Measurements from ENCODE around the gene IGIP. TPM values are rescaled to one million over a fixed set of nuclear protein-coding genes. Genes with fewer than 3 reads are reported as not detected.

IGIP gene
- total RNA-seq, 1 donor from 2014 or later: 0.98 TPM

DNA sequence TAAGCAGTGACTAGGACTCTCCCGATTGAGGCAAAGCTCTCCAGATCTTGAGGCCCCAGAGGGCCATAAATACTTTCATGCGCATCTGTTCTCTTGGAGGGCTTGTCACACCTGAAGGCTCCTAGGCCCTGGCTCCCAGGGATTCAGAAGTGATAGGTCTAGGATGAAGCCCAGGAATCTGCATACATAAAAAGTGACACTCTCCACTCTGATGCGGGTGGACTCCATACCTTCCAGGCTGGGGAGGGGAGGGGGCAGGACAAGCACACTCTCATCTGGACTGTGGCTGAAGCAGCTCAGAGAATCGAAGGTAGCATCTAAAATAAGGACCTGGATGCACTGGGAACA, 40.2 kb downstream of the IGIP start:
- Mint-ChIP-seq H3K9me3 (ENCODE audit: unreplicated experiment) (no peaks in the 10 kb centered on the region), H3K27me3 (ENCODE audit: unreplicated experiment) (peaks cover 5% of the 10 kb centered on the region), H3K27ac (ENCODE audit: unreplicated experiment) (no peak overlapping the region), H3K4me1 (ENCODE audit: low read depth, unreplicated experiment) (peaks cover 5% of the 10 kb centered on the region), H3K36me3 (ENCODE audit: unreplicated experiment) (no peaks in the 10 kb centered on the region), H3K4me3 (ENCODE audit: unreplicated experiment) (no peak overlapping the region)
- DNase-seq: no peak
- TF ChIP-seq, protein P1, sequence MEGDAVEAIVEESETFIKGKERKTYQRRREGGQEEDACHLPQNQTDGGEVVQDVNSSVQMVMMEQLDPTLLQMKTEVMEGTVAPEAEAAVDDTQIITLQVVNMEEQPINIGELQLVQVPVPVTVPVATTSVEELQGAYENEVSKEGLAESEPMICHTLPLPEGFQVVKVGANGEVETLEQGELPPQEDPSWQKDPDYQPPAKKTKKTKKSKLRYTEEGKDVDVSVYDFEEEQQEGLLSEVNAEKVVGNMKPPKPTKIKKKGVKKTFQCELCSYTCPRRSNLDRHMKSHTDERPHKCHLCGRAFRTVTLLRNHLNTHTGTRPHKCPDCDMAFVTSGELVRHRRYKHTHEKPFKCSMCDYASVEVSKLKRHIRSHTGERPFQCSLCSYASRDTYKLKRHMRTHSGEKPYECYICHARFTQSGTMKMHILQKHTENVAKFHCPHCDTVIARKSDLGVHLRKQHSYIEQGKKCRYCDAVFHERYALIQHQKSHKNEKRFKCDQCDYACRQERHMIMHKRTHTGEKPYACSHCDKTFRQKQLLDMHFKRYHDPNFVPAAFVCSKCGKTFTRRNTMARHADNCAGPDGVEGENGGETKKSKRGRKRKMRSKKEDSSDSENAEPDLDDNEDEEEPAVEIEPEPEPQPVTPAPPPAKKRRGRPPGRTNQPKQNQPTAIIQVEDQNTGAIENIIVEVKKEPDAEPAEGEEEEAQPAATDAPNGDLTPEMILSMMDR (IDR thresholded peaks at IDR 0.05; ENCODE audit: partially characterized antibody, unreplicated experiment): no peak

GRCh38 chr5:140166911-140167310, 41.2 kb downstream of the IGIP start:
- H3K27me3 Mint-ChIP-seq (ENCODE audit: unreplicated experiment): peaks cover 5% of the 10 kb centered on the region
- DNase-seq: no peak
- H3K4me3 Mint-ChIP-seq (ENCODE audit: unreplicated experiment): no peak overlapping the region
- H3K36me3 Mint-ChIP-seq (ENCODE audit: unreplicated experiment): no peaks in the 10 kb centered on the region
- H3K27ac Mint-ChIP-seq (ENCODE audit: unreplicated experiment): no peak overlapping the region
- H3K4me1 Mint-ChIP-seq (ENCODE audit: low read depth, unreplicated experiment): peaks cover 5% of the 10 kb centered on the region
- H3K9me3 Mint-ChIP-seq (ENCODE audit: unreplicated experiment): no peaks in the 10 kb centered on the region
- TF ChIP-seq, protein P1 (IDR thresholded peaks at IDR 0.05; ENCODE audit: partially characterized antibody, unreplicated experiment): no peak

GRCh38 chr5:140168371-140168770, 42.6 kb downstream of the IGIP start:
- Mint-ChIP-seq H3K27ac (ENCODE audit: unreplicated experiment) (no peak overlapping the region), H3K4me1 (ENCODE audit: low read depth, unreplicated experiment) (peaks cover 5% of the 10 kb centered on the region), H3K4me3 (ENCODE audit: unreplicated experiment) (no peak overlapping the region), H3K36me3 (ENCODE audit: unreplicated experiment) (no peaks in the 10 kb centered on the region), H3K9me3 (ENCODE audit: unreplicated experiment) (no peaks in the 10 kb centered on the region), H3K27me3 (ENCODE audit: unreplicated experiment) (peaks cover 5% of the 10 kb centered on the region)
- no peak for DNase-seq
- TF ChIP-seq, protein P1 (IDR thresholded peaks at IDR 0.05; ENCODE audit: partially characterized antibody, unreplicated experiment): no peak

- no peak overlapping the region for H3K27ac Mint-ChIP-seq (ENCODE audit: unreplicated experiment)
Observed at GRCh38 chr5:140169410-140169809, 43.7 kb downstream of the IGIP start.

DNA sequence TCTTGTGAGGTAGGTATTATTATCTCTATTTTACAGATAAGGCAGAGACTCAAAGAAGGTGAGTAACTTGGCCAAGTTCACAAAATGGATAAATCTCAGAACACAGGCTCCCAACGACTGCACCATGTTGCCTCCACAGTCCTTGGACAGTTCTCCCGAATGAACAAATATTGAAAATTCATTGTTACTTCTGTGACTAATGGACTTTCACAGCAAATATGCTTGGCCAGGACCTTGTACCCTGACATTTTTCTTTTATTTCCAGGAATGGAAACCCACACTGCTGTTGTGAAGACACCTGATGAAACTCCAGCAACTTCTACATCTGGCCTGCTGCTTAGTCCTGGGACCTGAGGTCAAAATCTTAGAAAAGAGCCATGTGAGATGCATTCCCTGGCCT, 46.7 kb downstream of the IGIP start:
- H3K36me3 Mint-ChIP-seq (ENCODE audit: unreplicated experiment): no peaks in the 10 kb centered on the region
- H3K27me3 Mint-ChIP-seq (ENCODE audit: unreplicated experiment): peaks cover 4% of the 10 kb centered on the region
- H3K9me3 Mint-ChIP-seq (ENCODE audit: unreplicated experiment): peaks cover 3% of the 10 kb centered on the region
- DNase-seq: no peak
- H3K4me3 Mint-ChIP-seq (ENCODE audit: unreplicated experiment): no peak overlapping the region
- H3K4me1 Mint-ChIP-seq (ENCODE audit: low read depth, unreplicated experiment): peaks cover 3% of the 10 kb centered on the region
- no peak overlapping the region for H3K27ac Mint-ChIP-seq (ENCODE audit: unreplicated experiment)
- TF ChIP-seq, protein P1 (IDR thresholded peaks at IDR 0.05; ENCODE audit: partially characterized antibody, unreplicated experiment): no peak

More at GRCh38 chr5:140169410-140169809, 43.7 kb downstream of the IGIP start:
- DNase-seq: no peak
- H3K4me1 Mint-ChIP-seq (ENCODE audit: low read depth, unreplicated experiment): peaks cover 5% of the 10 kb centered on the region
- TF ChIP-seq, protein P1 (IDR thresholded peaks at IDR 0.05; ENCODE audit: partially characterized antibody, unreplicated experiment): no peak
- no peak overlapping the region for H3K4me3 Mint-ChIP-seq (ENCODE audit: unreplicated experiment)
- no peaks in the 10 kb centered on the region for H3K9me3 Mint-ChIP-seq (ENCODE audit: unreplicated experiment)
- H3K27me3 Mint-ChIP-seq (ENCODE audit: unreplicated experiment): peaks cover 5% of the 10 kb centered on the region
- H3K36me3 Mint-ChIP-seq (ENCODE audit: unreplicated experiment): no peaks in the 10 kb centered on the region

Measured in glutamatergic neuron (in vitro differentiated cells).